GM18951 (cell line): Measurements from ENCODE around the gene ADARB1.

Experiments
- POLR2A ChIP-seq: IDR thresholded peaks from 4 replicates; pipeline ENCODE4 v1.6.1; 2011; ENCODE audit warnings: mild to moderate bottlenecking; ENCODE audit not compliant: insufficient read length, insufficient read depth; ENCODE audit errors: extremely low read depth
- in situ Hi-C: fragments of 300-500 bp; cut with MboI; formaldehyde crosslinking; loops from one replicate; pipeline ENCODE4 v1.12.0; 2022; ENCODE audit warnings: low sequenced_read_pairs, mixed read lengths, inconsistent platforms; ENCODE audit not compliant: unreplicated experiment

The ADARB1 gene

DNA sequence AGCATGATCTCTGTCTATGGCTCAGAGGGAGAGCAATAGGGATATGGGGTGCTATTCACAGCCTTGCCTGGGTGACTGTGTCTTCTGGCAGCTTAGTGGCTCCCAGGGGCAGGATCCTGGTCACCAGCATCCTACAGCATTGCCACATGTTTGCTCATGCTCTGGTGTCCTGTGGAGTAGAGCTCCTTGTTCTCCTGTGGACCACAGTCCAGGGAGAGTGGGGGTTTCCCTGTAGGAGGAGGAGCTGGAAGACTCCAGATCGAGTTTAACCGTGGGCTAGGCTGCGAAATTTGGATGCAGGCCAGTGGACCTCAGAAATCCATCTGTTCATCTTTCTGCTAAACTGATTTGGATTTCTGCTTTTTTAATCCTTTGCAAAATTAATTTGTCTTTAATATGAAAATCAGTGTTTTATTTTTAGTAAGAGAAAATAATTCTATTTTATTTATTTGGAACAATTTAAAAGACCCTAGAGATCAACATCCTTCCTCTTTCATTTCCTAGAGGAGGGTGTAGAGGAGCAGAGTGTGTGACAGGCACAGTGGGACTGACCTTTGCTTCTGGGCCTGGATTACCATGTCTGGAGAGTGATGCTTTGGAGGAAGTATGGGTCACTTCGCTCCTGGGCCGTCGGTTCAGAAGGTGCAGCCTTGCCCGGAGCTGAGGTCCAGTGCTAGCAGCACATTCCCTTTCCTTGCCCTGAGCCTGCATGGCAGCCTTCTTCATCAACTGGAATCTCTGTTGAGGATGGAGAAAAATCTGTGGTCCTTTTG lies 17.4 kb downstream of the ADARB1 start:
- in situ Hi-C loops = no loop called here
- no peak for TF ChIP-seq POLR2A

DNA sequence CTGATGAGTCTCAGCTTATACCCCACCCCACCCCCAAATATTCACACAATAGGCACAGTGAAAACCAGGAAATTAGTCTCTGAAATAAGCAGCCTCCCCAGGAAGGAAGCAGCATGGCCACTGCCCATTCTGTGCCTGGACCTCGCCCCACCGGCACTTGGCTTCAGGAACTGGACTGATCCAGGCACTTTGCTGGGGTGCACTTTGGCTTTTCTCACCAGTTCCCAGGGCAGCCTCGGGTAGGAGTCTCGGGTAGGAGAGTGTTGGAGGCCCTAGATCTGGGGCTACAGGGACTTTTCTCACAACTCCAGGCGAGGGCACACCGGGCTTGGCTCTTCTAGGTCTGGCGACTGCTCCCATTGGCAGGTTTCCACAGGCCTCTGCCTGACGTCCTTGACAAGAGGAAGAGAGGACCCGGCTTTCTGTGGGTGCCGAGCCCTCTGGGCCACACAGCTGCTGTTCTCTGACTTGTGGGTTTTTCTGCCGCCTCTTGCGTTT lies 18.7 kb downstream of the ADARB1 start:
- in situ Hi-C loops = no loop called here
- TF ChIP-seq POLR2A = no peak

DNA sequence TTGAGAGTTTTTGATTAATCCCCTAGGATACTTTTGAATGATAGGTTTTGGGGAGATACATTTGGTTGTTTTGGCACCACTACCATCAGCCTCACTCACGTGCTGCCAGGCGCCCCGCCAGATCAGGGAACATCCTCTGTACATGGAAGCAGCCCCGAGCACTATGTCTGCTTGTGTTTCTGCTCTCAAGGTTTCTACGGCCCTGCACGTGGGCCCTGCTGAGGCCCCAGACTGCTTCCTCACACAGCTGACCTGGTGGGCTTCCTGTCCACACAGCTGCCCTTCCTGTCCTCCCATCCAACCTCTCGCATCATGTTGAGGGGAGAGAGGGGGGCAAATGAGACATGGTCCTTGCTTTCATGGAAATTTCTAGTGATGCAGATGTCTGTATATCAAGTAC lies 20.0 kb downstream of the ADARB1 start:
- TF ChIP-seq POLR2A = no peak
- in situ Hi-C loops = no loop called here

DNA sequence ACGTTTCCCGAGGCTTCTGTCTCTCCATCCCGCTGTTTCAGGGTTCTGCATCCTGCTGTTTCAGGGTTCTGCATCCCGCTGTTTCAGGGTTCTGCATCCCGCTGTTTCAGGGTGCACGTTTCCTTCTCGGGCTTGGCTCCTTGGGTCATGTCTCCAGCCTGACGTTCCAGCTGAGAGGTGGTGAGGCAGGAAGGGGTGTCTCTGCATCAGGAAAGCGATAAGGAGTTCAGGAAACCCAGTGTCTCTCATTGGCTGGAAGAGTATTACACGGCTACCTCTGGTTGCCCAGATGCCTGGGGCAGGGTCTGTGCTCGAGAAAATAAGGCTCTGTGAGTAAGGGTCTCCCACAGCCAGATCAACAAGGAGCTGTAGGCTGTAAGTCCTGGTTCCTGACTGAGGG lies 21.1 kb downstream of the ADARB1 start:
- in situ Hi-C loops = no loop called here
- TF ChIP-seq POLR2A = no peak

DNA sequence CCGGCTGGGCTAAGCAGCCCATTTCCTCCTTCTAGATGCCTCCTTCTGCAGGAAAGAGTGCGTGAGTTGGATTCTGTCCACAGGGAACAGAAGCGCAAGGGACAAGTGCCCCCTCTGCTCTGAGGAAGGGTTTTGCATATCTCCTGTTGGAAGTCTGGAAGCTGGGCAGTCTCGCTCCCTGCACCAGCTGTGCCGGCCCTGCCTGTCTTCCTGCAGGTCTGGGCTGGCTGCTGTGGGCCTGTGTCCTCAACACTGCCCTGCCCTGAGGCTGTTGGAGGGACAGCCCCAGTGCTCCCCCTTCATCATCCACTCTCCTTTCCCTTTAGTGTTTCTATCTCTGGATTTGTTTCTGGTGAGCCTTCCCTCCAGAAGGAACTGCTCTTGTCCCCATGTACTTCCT lies 21.8 kb downstream of the ADARB1 start:
- TF ChIP-seq POLR2A = no peak
- in situ Hi-C loops = no loop called here

DNA sequence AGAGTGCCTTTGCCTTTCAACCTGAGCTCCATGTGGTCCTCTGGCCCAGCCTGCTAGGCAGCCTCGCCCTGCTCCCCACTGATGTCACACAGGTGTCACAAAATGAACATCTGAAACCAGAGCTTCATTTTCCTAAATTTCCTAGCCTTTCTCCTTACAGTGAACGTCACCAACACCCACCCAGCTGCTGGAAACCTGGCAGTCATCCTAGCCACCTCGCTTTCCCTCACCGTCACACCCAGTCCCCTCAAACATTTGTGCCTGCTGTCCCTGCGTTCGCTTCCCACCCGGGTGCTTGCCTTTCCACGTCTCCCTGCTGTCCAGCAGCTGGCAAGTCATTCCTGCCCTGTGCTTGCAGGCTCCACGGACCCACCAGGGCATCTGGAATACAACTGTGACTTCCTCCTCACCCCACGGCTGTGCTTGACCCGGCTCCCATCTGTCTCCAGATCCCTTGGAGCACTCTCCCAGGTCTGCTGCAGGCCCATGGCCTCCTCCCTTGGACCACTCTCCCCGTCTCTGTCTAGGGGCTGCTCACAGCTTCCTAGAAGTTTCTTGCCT lies 23.5 kb downstream of the ADARB1 start:
- in situ Hi-C loops = no loop called here
- TF ChIP-seq POLR2A = no peak

DNA sequence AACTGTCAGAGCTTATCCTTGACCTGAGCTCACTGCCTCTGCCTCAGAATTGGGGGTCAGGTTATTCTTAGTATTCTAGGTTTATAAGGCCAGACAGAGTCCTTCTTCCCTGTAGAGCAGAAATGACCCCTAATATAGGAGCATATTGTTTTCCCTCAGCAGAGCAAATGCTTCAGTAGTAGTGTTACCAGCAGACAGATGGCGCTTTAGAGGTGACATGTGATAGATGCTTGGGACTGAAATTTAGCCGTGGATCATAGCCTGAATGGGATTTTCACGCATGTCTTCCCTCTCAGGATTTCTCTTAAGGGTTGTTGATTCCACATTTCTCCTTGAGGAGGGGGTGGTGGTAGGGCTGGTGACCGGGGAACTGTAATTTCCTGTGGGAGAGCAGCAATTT lies 24.5 kb downstream of the ADARB1 start:
- TF ChIP-seq POLR2A = no peak
- in situ Hi-C loops = no loop called here

DNA sequence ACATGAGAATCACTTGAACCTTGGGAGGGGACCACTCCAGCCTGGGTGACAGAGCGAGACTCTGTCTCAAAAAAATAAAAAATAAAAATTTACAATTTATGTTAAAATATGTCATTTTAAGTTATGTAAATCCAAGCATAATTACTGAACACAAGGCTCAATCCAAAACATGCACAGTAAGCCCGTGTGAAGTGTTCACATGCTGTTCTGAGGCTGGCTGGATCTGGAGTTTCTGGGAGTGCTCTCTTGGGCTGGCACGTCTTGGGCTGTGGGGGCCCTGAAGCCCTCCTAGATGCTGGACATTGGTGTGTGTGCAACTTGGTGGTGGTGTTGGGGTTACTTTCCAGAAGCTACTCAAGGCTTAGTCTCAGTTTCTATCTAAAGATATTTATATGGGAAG lies 25.2 kb downstream of the ADARB1 start:
- in situ Hi-C loops = no loop called here
- TF ChIP-seq POLR2A = no peak

DNA sequence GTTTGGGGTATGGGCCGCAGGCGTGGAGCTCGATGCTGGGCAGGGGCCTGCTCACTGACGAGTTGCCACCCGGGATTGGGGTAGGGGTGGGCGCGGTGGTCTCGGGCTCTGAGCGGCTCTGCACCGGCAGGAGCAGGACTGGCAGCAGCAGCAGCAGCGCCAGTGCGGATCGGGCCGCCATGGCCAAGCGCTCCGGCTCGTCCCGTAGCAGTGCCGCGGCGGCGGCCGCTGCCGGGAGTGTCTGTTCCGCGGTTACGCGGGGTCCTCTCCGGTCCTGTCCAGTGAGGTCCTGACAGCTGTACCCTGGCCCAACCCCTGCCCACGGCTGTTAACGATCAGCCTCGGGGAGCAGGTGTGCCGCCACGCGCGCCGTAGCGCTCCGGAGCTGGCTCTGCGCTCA lies 26.5 kb downstream of the ADARB1 start:
- in situ Hi-C loops = no loop called here

DNA sequence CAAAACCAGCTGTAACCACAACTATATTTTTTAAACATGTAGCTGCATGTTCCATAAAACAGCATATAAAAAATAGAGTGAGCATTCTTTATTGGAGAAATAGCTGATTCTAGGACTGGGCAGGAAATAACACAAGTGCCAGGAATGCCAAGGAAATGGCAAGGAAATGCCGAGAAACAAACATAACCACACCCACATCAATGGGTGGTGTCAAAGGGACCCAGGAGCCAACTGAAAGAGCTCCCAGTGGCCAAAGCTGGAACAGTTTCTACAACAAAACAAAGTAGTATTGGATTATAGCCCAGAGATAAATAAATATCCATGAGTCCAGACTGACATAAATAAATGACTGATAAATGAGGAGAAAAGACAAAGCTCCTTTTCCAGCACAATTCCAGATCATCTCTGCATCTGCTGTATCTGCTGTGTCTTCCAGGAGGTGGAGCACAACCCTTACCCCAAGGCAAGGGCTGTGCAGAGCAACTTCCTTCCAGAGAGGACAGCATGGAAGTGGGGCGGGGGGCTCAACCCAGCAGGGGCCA lies 28.1 kb downstream of the ADARB1 start:
- TF ChIP-seq POLR2A = no peak
- in situ Hi-C loops = no loop called here

More for the DNA sequence above, 26.5 kb downstream of the ADARB1 start:
- no peak for TF ChIP-seq POLR2A

DNA sequence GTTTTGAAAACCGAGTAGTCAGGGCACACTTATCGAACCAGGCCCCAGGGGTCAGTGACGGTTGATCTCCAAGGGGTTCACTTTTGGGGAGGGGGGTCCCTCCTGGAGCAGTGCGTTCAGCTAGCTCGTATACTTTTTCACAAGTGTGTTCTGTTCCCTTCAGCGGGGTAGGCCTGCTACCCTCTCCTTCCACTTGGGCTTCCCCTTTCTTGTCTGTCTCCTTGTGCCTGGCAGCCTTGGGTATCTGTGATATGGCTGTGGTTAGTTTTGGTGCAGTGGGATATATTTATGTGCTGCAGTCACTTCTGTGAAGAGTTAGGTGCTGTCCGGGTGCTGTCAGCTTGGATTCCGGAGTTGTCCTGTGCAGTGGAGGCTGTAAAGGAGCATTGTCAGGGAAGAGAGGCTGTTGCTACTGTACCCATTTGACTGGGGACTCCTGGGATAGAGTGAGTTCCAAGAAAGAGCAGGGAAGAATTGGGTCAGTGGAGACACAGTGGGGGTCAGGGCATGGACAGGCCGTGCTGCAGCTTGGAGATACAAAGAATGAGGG lies 29.7 kb downstream of the ADARB1 start:
- in situ Hi-C loops = no loop called here
- no peak for TF ChIP-seq POLR2A

DNA sequence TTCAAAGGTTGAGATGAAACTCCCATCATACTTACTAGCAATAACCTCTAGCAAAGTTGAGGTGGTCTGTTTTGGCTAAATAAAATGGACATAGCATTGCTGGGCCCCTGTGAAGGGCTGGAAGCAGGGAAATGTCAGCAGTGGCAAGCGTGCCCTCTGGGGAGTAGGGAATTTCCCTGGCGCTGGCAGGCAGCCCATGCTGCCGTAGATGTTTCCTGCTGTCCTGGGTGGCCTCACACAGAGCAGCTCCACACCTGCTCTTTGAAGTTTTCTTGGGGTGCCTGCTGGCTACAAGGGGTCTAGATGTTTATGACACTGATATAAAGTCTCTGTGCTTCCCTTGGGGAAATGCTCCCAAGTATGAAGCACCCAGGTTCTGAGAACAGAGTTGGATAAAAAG lies 30.2 kb downstream of the ADARB1 start:
- in situ Hi-C loops = no loop called here
- no peak for TF ChIP-seq POLR2A

DNA sequence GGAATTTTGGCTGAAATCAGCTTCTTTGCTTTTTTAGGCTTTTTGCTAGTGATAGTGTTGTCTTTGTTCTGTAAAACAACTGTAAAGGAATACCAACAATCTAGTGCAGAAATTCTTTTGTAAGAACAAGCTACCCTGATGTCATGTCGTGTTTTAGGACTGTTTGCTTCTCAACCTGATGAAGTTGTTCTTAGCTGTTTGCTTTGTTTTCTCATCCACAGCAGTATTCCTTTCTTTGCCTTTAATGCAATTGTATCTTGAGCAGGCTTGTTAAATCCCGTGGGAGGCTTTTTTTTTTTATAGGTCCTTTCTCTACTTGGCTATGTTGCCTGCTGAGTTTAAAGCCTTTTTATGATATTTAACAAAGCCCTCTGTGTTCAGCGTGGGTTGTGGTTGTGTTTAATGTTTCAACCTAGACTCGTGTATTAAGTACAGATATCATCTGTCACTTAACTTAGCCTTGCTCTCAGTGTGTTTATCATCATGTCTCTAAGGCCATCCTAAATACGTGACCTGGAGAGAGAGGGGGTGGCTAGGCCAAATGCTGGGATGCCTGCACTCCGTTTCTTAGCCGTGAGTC lies 31.6 kb downstream of the ADARB1 start:
- no peak for TF ChIP-seq POLR2A
- in situ Hi-C loops = no loop called here

DNA sequence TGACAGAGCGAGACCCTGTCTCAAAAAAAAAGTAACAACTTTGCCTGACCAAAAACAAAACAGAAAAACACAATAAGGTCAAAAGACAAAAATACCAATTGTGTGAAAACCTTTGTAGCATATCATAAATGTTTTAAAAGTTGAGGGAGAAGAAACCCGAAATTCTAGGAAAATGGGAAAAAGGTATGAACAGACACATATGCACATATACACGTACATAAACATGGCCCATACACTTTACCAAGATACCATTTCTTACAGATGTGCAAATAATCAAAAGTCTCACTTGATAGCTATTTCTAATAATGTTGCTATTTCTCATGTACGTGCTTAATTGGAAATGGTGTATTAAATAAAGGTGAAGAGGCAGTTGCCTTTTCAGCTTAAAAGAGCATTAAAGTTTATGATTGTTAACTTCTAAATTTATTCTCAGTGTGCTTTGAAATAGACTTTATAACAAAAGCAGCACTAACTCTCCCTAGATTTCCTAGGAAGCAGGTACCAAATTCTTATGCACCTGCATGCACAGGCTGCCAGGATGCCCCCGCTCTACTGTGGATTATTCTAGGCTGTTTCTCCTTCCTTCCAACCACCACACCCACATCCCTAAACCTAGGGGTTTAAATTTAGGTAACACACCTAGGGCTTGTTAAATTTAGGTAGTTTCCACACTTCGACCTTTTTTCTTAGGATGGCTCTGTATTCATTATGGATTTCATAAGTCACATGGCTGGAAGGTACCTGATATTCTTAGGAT lies 33.8 kb downstream of the ADARB1 start:
- TF ChIP-seq POLR2A = no peak
- in situ Hi-C loops = no loop called here
